IPS-15b (cell line): ENCODE results near the gene STK24.

Source experiments
- H3K27me3 ChIP-seq: one replicate; pipeline ENCODE4 v1.6.1; 2013; ENCODE audit warnings: low read length; ENCODE audit not compliant: control insufficient read depth, insufficient read depth
- H3K36me3 ChIP-seq: one replicate; pipeline ENCODE4 v1.6.1; 2013; ENCODE audit warnings: low read length; ENCODE audit not compliant: control insufficient read depth, insufficient read depth
- H3K4me1 ChIP-seq: one replicate; pipeline ENCODE4 v1.6.1; 2013; ENCODE audit warnings: mild to moderate bottlenecking, low read length; ENCODE audit not compliant: control insufficient read depth, insufficient read depth
- H3K4me3 ChIP-seq: one replicate; pipeline ENCODE4 v1.5.1; 2013; ENCODE audit warnings: low read depth, low read length
- H3K9ac ChIP-seq: one replicate; pipeline ENCODE4 v1.6.1; 2013; ENCODE audit warnings: low read depth, mild to moderate bottlenecking, low read length
- H3K9me3 ChIP-seq: one replicate; pipeline ENCODE4 v1.6.1; 2013; ENCODE audit warnings: mild to moderate bottlenecking, low read length; ENCODE audit not compliant: control insufficient read depth, insufficient read depth

The STK24 gene

DNA sequence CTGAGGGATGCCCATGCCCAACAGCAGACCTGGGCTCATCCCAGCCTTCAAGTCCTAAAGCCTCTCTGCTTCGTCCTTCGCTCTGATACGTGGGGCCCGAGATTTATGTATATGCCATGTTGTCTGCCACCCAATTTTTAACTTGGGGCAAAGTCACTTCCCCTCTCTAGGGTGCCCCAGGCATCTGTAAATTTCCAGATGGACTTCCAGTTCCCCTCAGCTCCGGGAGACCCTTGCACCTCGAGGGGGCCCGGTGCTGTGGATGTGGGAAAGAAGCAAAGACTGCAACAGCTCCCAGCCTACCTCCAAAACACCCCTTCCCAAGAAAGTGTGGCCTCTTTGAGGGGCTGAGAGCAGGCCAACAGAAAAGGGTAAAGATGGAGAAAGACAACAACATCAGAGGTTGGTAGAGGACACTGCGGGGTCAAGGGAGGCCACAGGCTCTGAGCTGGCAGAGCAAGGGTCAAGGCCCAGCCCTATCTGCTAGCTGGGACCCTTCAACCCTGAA lies 97.4 kb downstream of the STK24 start:
- Histone ChIP-seq H3K4me3 (no peak overlapping the region), H3K36me3 (peaks cover 11% of the 10 kb centered on the region), H3K9me3 (no peaks in the 10 kb centered on the region), H3K9ac (no peak overlapping the region), H3K4me1 (peaks cover 40% of the 10 kb centered on the region), H3K27me3 (no peaks in the 10 kb centered on the region)

DNA sequence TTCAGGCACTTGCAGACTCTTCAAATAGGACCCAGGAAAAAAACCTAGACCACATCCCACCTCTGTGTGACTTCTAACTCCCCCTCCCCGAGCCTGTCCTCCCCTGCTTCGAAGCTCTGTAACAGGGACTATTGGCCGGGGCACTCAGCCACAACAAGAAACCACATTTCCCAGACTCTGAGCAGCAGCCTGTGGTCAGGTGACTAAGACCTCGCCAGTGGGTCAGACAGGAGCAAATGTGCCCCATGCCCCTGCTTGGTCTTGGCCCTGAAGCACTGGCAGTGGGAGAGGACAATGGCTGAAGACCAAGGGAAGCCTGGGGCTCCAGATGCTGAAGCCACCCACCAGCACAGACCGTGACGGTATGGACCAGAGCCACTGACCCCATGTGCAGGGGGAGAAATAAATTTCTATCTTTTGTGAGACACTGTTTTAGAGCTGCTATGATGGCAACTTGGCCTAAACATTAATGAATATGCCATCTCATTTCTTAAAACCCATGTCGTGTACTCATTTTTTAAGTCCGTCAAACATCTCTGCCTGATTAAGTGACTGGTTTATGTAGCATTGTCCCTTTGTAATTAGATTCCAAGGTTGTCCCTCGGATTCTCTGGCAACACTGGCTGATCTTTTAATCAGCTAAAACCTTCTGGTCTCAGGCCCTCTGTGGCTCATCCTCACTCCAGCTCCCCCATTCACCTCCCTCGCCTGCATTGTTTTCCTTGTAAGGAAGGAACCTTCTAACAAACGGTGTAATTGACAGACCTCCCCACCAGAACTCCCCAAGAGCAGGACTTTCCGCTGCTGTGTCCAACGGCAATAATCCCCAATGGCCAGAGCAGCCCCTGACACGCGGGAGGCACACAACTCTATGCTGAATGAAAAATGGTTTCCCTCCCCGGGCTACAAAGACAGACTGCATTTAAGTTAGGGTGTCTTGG lies 98.4 kb downstream of the STK24 start:
- Histone ChIP-seq H3K27me3 (no peaks in the 10 kb centered on the region), H3K4me1 (peaks cover 30% of the 10 kb centered on the region), H3K4me3 (no peak overlapping the region), H3K9ac (no peak overlapping the region), H3K9me3 (no peaks in the 10 kb centered on the region), H3K36me3 (peaks cover 20% of the 10 kb centered on the region)

DNA sequence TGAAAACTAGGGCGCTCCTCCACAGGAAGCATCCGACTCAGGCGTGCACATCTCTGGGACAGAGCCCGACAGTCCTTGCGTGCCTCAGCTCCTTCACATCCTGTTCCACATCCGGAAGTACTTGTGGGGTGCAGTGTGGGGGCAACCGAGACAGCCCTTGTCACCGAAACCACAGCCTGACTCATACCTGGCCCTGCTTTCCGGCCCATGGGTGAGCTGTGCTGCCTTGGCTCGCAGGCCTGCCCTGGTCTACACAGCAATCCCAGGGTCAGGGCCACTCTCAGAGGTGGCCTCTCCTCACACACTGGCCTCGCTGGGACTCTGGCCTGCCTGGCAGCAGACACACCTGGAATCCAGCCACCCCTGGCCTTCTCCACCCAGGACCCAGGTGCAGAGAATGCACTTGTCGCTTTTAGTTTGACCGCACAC lies 100.4 kb downstream of the STK24 start:
- Histone ChIP-seq H3K27me3 (no peaks in the 10 kb centered on the region), H3K4me1 (peaks cover 21% of the 10 kb centered on the region), H3K9me3 (no peaks in the 10 kb centered on the region), H3K36me3 (peaks cover 29% of the 10 kb centered on the region), H3K4me3 (no peak overlapping the region), H3K9ac (no peak overlapping the region)

GRCh38 chr13:98476106-98476505 lies 100.8 kb downstream of the STK24 start:
- Histone ChIP-seq H3K36me3 (peaks cover 26% of the 10 kb centered on the region), H3K27me3 (no peaks in the 10 kb centered on the region), H3K4me1 (peaks cover 21% of the 10 kb centered on the region), H3K9me3 (no peaks in the 10 kb centered on the region), H3K4me3 (no peak overlapping the region), H3K9ac (no peak overlapping the region)

DNA sequence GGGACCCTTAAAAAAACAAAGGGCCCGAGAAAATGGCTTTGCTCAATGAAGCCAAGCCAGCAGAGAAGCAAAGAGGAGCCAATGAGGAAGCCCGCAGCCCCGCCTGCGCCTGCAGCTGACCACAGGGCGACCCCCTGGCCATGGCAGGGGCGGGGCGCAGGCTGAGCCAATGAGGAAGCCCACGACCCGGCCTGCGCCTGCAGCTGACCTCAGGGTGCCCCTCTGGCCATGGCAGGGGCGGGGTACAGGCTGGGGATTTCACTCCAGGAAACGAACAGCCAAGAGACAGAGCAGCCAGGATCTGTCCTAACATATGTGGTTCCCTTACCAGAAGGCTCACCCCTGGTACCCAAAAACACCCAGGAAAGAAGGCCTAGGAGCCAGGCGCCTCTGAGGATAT lies 101.4 kb downstream of the STK24 start:
- peaks cover 26% of the 10 kb centered on the region for H3K36me3 ChIP-seq
- H3K4me3 ChIP-seq: no peak overlapping the region
- no peaks in the 10 kb centered on the region for H3K27me3 ChIP-seq
- peaks cover 21% of the 10 kb centered on the region for H3K4me1 ChIP-seq
- no peaks in the 10 kb centered on the region for H3K9me3 ChIP-seq
- no peak overlapping the region for H3K9ac ChIP-seq

- Histone ChIP-seq H3K4me3 (no peak overlapping the region), H3K9ac (no peak overlapping the region), H3K27me3 (no peaks in the 10 kb centered on the region), H3K4me1 (peaks cover 21% of the 10 kb centered on the region), H3K36me3 (peaks cover 26% of the 10 kb centered on the region), H3K9me3 (no peaks in the 10 kb centered on the region)
Observed at GRCh38 chr13:98474761-98475160, 102.1 kb downstream of the STK24 start.

DNA sequence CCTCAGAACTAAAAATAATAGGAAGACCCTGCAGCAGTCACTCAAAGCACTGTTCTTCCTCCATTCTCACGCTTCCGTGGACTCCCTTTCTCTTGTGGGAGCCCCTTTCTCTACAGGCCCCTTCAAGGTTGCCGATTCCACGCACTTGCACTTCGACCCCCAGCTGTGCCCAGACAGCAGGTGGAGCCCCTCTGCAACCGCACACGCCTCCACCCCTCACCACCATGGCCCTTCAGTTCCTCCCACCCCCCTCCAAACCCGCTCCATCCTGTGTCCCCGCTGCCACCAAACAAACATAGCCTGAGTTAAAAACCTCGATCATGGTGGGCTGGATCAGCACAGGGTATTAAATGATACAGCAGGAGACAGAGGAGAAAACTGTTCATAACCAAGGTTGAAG lies 102.6 kb downstream of the STK24 start:
- H3K27me3 ChIP-seq: no peaks in the 10 kb centered on the region
- H3K36me3 ChIP-seq: peaks cover 26% of the 10 kb centered on the region
- H3K9ac ChIP-seq: no peak overlapping the region
- no peaks in the 10 kb centered on the region for H3K9me3 ChIP-seq
- H3K4me3 ChIP-seq: no peak overlapping the region
- peaks cover 19% of the 10 kb centered on the region for H3K4me1 ChIP-seq

DNA sequence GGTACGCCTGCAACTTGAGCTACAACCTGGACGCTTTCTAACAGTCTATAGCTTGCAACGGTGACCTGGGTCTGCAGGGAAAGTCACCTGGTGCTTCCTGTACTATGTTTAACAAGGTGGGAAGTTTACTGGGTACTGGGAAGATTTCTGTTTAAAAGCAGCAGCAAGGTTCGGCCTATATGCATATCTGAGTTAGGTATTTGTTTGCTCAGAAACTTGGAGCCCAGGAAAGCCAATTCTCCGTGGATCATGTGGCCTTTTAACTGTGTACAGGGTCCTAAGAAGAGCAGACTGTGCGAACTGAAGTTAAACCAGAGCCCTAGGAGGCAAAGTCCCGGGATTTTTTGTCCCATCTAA lies 103.1 kb downstream of the STK24 start:
- H3K9ac ChIP-seq: no peak overlapping the region
- peaks cover 26% of the 10 kb centered on the region for H3K36me3 ChIP-seq
- H3K27me3 ChIP-seq: no peaks in the 10 kb centered on the region
- no peak overlapping the region for H3K4me3 ChIP-seq
- no peaks in the 10 kb centered on the region for H3K9me3 ChIP-seq
- H3K4me1 ChIP-seq: peaks cover 19% of the 10 kb centered on the region

DNA sequence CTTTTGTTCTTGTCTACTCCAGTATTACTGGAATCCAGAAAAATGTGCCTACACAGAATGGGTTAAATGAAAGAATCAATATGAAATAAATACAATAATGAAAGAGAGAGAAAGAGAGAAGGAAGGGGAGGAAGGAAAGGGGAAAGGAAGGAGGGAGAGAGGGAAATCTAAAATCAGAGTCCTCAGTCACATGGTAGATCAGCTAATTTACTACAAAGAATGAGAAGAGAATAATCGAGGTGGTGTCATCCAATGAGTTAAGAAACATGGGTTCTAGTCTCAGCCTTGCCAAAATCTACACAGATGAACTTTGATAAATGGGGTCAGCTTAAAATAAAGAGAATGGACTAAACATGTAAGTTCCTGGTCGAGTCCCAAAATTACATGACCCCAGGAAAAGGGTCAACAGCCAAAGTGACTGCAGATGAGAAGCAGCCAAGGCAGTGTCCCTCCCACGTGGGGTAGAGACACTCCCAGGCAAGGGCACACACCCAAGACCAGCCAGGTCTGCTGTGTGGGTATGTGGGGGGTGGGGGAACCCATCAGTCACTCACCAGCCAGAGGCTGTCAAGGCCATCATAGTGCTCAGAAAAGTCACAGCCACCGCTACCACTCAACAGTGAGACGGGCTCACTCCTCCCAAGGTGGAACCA lies 103.6 kb downstream of the STK24 start:
- Histone ChIP-seq H3K9ac (no peak overlapping the region), H3K4me1 (peaks cover 15% of the 10 kb centered on the region), H3K4me3 (no peak overlapping the region), H3K27me3 (no peaks in the 10 kb centered on the region), H3K36me3 (peaks cover 26% of the 10 kb centered on the region), H3K9me3 (no peaks in the 10 kb centered on the region)

- Histone ChIP-seq H3K9ac (no peak overlapping the region), H3K36me3 (peaks cover 26% of the 10 kb centered on the region), H3K9me3 (no peaks in the 10 kb centered on the region), H3K4me3 (no peak overlapping the region), H3K27me3 (no peaks in the 10 kb centered on the region), H3K4me1 (peaks cover 14% of the 10 kb centered on the region)
Observed at GRCh38 chr13:98471934-98472333, 105.0 kb downstream of the STK24 start.

- no peak overlapping the region for H3K9ac ChIP-seq
- no peak overlapping the region for H3K4me3 ChIP-seq
- no peaks in the 10 kb centered on the region for H3K9me3 ChIP-seq
- peaks cover 5% of the 10 kb centered on the region for H3K4me1 ChIP-seq
- peaks cover 26% of the 10 kb centered on the region for H3K36me3 ChIP-seq
- no peaks in the 10 kb centered on the region for H3K27me3 ChIP-seq
Observed at GRCh38 chr13:98470920-98471319, 106.0 kb downstream of the STK24 start.

DNA sequence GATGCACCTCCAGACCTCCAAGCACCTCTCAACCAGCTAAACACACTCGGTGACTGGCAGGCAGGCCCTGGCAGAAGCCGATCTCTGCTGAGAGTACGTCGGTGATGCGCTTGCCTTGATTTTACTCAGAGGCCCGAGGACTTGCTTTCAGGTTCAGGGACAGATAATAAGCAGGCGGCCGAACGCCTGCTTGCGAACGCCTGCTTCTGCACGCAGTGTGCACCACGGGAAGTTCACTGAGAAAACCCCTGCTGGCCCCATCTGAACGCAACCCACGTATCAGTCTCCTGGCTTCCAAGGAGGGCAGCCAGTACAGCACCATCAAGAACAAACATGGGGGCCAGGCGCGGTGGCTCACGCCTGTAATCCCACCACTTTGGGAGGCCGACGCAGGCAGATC lies 108.0 kb downstream of the STK24 start:
- Histone ChIP-seq H3K27me3 (no peaks in the 10 kb centered on the region), H3K36me3 (peaks cover 23% of the 10 kb centered on the region), H3K9me3 (no peaks in the 10 kb centered on the region), H3K9ac (no peak overlapping the region), H3K4me3 (no peak overlapping the region), H3K4me1 (no peaks in the 10 kb centered on the region)
